ENCODE data around the gene TXNRD2. TPM values are rescaled to one million over a fixed set of nuclear protein-coding genes. Genes with fewer than 3 reads are reported as not detected.
A peak's percentile ranks its signal among the peaks of the same experiment; 100 is the strongest.

The TXNRD2 gene
- total RNA-seq, 6 experiments from 2014 or later, result 35.9 to 47.8 (median 44.3) TPM

- peaks cover 0 to 21% (median 10%) of the 10 kb centered on the region in 4 donors for H3K36me3 ChIP-seq
- DNase-seq (no peak), ATAC-seq (peak in 1 of 4 donors; percentile 63)
- H3K4me1 ChIP-seq, result no peaks in the 10 kb centered on the region
- TF ChIP-seq, protein P1, sequence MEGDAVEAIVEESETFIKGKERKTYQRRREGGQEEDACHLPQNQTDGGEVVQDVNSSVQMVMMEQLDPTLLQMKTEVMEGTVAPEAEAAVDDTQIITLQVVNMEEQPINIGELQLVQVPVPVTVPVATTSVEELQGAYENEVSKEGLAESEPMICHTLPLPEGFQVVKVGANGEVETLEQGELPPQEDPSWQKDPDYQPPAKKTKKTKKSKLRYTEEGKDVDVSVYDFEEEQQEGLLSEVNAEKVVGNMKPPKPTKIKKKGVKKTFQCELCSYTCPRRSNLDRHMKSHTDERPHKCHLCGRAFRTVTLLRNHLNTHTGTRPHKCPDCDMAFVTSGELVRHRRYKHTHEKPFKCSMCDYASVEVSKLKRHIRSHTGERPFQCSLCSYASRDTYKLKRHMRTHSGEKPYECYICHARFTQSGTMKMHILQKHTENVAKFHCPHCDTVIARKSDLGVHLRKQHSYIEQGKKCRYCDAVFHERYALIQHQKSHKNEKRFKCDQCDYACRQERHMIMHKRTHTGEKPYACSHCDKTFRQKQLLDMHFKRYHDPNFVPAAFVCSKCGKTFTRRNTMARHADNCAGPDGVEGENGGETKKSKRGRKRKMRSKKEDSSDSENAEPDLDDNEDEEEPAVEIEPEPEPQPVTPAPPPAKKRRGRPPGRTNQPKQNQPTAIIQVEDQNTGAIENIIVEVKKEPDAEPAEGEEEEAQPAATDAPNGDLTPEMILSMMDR (IDR thresholded peaks at IDR 0.05), result no peak
- TF ChIP-seq POLR2A (IDR thresholded peaks at IDR 0.05), result no peak
- H3K9me3 ChIP-seq, result no peaks in the 10 kb centered on the region
- intact Hi-C loops (cut with DNase I), result no loop called here
- WGBS (ENCODE audit: insufficient coverage, low coverage, low lambda C conversion rate, missing lambda C conversion rate), result 17% methylated on average over 1 of the region's 3 CpGs
- H3K27me3 ChIP-seq, result no peaks in the 10 kb centered on the region
- H3K27ac ChIP-seq, result no peak overlapping the region
- no peak overlapping the region for H3K4me3 ChIP-seq
Measured at GRCh38 chr22:19921544-19922081, 20.0 kb downstream of the TXNRD2 start.

GRCh38 chr22:19919701-19920363 is 21.8 kb downstream of the TXNRD2 start:
- Histone ChIP-seq H3K36me3 (peaks cover 0 to 32% (median 15%) of the 10 kb centered on the region in 4 donors), H3K4me3 (no peak overlapping the region), H3K27ac (no peak overlapping the region), H3K27me3 (no peaks in the 10 kb centered on the region), H3K9me3 (no peaks in the 10 kb centered on the region), H3K4me1 (peaks cover 0 to 3% (median 0%) of the 10 kb centered on the region in 4 donors)
- DNase-seq (no peak), ATAC-seq (no peak)
- TF ChIP-seq, protein P1 (IDR thresholded peaks at IDR 0.05), result no peak
- no peak for TF ChIP-seq POLR2A (IDR thresholded peaks at IDR 0.05)
- 95% methylated on average over 4 of the region's 13 CpGs for WGBS (ENCODE audit: insufficient coverage, low coverage, low lambda C conversion rate, missing lambda C conversion rate)
- intact Hi-C loops (cut with DNase I), result no loop called here

GRCh38 chr22:19918332-19919106 is 23.1 kb downstream of the TXNRD2 start:
- Histone ChIP-seq H3K9me3 (no peaks in the 10 kb centered on the region), H3K4me3 (no peak overlapping the region), H3K27me3 (no peaks in the 10 kb centered on the region), H3K4me1 (peaks cover 0 to 3% (median 0%) of the 10 kb centered on the region in 4 donors), H3K36me3 (peaks cover 0 to 41% (median 19%) of the 10 kb centered on the region in 4 donors), H3K27ac (no peak overlapping the region)
- WGBS (ENCODE audit: insufficient coverage, low coverage, low lambda C conversion rate, missing lambda C conversion rate), result 73% methylated on average over 5 of the region's 23 CpGs
- ATAC-seq (no peak), DNase-seq (no peak)
- TF ChIP-seq, protein P1 (IDR thresholded peaks at IDR 0.05), result no peak
- no peak for TF ChIP-seq POLR2A (IDR thresholded peaks at IDR 0.05)
- intact Hi-C loops (cut with DNase I), result no loop called here

DNA sequence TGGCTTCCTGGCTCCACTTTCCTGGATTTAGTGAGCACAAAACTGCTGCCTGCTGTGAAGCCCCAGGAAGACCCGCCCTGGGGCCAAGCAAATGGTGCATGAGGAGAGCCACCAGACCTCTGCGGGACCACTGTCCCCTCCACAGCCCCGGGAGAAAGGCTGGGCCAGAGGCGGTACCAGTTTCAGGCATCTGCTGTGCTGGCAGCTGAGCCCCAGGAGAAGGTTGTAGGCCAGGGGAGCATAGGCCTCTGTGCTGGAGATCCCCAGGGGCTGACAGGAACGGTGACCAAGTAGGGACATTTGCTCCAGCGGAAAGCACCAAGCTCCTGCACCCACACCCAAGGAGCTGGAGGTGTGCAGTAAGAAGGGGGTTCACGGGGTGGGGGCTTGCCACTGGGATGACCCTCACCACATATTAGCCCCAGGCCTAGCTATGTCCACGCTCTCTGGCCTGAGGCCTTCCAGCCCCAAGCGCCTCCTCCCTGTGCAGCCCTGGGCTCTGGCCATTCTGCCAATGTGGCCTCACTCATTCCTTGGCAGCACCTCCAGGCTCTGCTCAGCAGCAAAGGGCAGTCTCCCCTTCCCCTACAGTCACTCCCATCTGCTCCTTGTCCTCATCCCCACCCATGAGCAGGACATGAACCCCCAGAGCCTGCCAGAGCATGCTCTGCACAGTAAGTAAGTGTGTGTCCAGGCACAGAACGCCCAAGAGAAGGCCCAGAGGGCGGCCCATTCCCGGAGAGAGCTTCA is 24.1 kb downstream of the TXNRD2 start:
- 90% methylated on average over 3 of the region's 12 CpGs for WGBS (ENCODE audit: insufficient coverage, low coverage, low lambda C conversion rate, missing lambda C conversion rate)
- ATAC-seq (no peak), DNase-seq (no peak)
- TF ChIP-seq POLR2A (IDR thresholded peaks at IDR 0.05), result no peak
- no peak overlapping the region for H3K4me3 ChIP-seq
- no peaks in the 10 kb centered on the region for H3K9me3 ChIP-seq
- H3K27ac ChIP-seq, result no peak overlapping the region
- peaks cover 0 to 3% (median 0%) of the 10 kb centered on the region in 4 donors for H3K4me1 ChIP-seq
- peaks cover 0 to 47% (median 19%) of the 10 kb centered on the region in 4 donors for H3K36me3 ChIP-seq
- intact Hi-C loops (cut with DNase I), result no loop called here
- no peaks in the 10 kb centered on the region for H3K27me3 ChIP-seq

All from right lobe of liver (tissue), 6 donors.